ENCODE measurements around the gene PPP2R5C.

- no peak for TF ChIP-seq CTCF (IDR thresholded peaks at IDR 0.05; ENCODE audit: poor library complexity, severe bottlenecking)
- TF ChIP-seq POLR2AphosphoS5 (IDR thresholded peaks at IDR 0.05), result no peak
- TF ChIP-seq EP300 (conservative IDR thresholded peaks at IDR 0.05; ENCODE audit: poor library complexity, severe bottlenecking), result no peak
- TF ChIP-seq EZH2 (IDR thresholded peaks at IDR 0.05; ENCODE audit: borderline replicate concordance, insufficient read depth, low read length, poor library complexity, severe bottlenecking), result no peak
- TF ChIP-seq TAF1 (IDR thresholded peaks at IDR 0.05; ENCODE audit: low read depth), result no peak
These were observed 112.5 kb downstream of the PPP2R5C start for GRCh38 chr14:101873991-101874390.
